HG03108 (cell line): ENCODE measurements around the gene MFAP4.

ENCODE experiments used
- ATAC-seq: cut with Tn5 transposase; IDR thresholded peaks from one replicate; pipeline ENCODE4 v1.9.1; 2021; ENCODE audit warnings: moderate library complexity; ENCODE audit not compliant: unreplicated experiment

MFAP4 gene, protein sequence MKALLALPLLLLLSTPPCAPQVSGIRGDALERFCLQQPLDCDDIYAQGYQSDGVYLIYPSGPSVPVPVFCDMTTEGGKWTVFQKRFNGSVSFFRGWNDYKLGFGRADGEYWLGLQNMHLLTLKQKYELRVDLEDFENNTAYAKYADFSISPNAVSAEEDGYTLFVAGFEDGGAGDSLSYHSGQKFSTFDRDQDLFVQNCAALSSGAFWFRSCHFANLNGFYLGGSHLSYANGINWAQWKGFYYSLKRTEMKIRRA

DNA sequence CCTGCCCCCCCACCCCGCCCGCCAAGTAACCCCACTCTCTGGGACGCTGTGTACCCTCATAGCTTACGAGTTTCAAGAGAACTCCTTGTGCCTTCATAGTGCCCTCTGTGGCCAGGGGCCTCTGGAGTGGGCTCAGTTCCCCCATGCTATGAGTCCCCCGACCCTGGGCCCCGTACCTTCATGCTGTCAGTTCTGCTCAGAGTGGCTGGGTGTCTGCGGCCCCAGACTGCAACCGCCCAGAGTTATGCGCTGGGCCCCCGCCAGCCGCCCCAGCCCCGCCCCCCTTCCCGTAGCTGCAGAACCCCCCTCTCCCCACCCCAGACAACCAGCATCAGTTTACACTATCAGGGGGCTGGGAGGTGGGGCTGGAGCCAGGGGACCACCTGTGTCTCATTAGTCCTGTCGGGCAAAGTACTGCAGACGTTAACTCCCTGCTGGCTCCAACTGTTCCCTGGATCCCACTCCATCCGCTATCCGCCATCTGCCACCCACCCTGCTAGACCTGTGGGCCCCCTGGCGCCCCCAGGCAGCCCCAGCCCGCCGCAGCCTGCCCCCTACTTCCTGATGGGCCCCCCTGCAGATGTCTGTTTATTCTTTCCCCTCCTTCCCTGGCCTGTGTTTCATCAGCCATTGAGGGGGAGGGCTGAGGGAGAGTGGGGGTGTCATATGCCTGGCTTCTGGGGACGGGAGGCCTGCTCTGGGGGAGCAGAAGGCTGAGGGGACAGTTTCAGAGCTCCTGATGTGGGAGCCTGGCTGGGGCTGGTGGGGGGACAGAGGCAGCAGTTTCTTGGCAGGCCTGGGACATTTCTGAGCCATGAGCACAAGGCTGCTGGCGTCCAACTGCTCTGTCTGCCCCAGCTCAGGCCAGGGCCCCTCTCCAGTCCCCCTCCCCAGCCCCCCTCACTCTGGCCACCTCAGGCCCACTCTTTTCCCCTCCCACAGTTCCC, at the start of gene MFAP4:
TSS of gene MFAP4 (minus strand) at position 217 of the 947 bp plus-strand sequence. CDS start at position 182, 35 bp downstream.
- ATAC-seq = no peak

GRCh38 chr17:19433727-19434340, 46.8 kb upstream of the MFAP4 start:
- no peak for ATAC-seq

GRCh38 chr17:19433255-19433654, 46.3 kb upstream of the MFAP4 start:
- ATAC-seq = no peak

DNA sequence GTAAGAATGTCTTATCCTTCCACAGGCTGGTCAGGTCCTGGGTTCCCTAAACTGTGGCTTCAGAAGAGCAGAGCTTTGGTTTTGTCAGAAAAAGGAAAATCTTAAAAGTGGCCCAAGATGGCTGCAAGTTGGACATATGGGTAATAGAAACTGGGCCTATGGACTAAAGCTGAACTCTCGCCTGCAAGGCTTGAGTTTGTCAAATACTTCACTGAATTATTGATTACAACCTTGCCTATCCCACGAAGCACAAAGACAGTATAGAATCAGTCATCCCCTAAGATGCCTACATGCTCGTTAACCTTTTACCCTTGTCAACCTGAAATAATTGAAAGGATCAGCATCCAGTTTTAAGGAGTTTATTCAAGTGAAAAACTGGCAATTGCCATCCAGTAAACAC, 44.7 kb upstream of the MFAP4 start:
- no peak for ATAC-seq

- ATAC-seq = no peak
Observed at GRCh38 chr17:19426631-19427030, 39.6 kb upstream of the MFAP4 start.

DNA sequence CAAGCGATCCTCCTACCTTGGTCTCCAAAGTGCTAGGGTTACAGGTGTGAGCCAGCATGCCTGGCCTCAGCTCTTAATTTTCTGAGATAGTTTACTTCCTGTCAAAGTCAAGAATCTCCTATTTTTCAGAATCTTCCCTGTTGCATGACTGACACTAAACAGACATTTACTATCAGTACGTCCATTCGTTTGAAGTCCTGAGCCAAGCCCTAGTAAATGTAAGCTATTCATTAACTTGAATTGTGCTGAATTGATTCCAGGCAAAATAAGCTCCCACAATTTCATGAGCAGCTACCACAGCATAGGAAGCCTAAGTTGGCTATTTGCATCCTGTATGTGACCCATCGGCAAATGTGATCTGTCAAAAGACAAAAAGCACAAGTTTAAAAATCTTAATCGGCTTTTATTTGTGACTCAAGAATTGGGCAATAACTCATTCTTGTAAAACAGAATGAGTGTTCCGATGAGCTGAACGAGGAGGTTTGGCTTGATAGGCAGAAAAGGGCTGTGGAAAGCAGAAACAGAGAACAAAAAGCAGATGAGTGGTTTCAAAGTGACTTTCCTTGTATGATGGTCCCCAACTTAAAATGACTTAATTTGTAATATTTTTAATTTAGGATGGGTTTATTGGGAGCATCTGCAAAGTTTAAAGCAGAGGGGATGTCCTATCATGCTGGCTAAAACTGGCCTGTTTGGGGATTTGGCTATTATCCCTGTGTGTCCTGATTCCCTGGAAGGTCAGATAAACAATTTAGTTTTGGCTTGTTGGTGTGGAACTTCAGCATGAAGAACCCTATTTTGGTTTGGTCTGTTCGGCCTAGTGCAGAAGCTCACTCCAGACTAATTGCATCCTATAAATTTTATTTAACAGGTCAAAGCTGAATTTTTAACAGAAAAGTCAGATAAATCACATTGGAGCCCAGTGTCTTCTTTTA, 38.2 kb upstream of the MFAP4 start:
- ATAC-seq = no peak

GRCh38 chr17:19421926-19422325, 34.9 kb upstream of the MFAP4 start:
- ATAC-seq = no peak

DNA sequence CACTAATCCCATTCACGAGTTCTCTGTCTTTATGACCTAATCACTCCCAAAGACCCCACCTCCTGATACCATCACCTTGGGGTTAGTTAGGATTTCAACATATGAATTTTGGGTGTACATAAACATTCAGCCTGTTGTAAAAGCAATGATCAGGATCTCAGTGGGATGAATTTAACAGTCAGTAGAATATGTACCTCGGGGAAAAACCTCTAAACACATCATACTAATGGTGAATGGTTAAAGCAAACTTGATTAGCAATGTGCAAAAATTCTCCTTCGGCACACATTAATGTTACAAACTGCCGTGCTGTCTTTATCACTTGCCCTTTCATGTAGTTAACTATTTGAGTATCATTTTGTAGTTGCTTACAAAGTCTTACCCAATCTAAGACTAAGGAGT, 34.2 kb upstream of the MFAP4 start:
- ATAC-seq = no peak

GRCh38 chr17:19418251-19418992, 31.4 kb upstream of the MFAP4 start:
- ATAC-seq = no peak

DNA sequence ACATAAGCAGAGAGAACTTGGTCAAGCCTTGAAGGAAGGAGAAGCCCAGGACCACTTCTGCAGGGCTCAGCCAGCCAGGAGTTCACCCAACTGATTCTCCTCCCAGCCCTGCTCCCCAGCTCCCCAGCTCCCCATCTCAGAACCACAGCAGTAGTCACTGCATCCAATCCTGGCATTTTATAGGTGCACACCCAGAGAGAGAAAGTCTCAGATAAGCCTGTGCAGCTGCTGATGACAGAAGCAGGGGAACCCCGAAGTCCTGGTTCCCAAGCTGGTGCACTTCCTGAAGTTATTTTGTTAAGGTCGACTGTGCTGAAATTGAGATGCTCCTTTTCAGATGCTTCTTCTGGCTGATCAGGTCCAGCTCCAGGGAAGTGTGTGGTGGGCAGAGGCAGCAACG, 30.6 kb upstream of the MFAP4 start:
- no peak for ATAC-seq

DNA sequence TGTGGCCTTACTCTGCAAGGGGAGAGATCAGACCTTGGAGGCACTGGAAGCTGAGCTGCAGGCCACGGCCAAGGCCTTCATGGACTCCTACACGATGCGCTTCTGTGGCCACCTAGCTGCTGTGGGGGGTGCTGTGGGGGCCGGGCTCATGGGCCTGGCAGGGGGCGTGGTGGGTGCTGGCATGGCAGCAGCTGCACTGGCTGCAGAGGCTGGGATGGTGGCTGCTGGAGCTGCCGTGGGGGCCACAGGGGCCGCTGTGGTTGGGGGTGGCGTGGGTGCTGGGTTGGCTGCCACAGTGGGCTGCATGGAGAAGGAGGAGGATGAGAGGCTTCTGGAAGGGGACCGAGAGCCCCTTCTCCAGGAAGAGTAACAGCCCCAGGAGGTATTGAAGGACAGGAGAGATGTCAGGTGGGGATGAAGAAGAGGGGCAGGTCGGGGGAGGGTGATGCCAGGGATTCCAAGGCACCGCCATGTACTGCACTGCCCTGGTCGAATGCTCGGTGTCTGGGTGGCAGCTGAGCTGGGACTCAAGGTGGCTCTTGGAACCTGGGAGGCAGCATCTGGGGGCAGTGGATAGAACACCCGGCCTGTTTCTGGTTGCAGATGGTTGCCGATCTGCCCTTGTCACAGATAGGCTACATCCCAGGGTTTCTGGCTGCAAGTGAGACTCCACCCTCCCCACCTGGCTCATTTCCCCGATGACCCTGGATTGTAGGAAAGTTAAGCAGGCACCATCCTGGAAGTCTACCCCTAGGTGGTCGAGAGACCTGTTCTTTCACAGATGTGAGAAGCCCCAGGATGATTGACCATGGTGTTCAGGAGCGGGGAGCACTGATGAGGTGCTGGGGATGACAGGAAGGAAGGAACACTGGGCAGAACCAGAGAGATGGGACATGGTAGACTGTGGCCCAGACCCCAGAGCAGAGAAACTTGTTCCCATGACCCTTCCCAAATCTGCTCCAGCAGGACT, 29.1 kb upstream of the MFAP4 start:
- no peak for ATAC-seq

DNA sequence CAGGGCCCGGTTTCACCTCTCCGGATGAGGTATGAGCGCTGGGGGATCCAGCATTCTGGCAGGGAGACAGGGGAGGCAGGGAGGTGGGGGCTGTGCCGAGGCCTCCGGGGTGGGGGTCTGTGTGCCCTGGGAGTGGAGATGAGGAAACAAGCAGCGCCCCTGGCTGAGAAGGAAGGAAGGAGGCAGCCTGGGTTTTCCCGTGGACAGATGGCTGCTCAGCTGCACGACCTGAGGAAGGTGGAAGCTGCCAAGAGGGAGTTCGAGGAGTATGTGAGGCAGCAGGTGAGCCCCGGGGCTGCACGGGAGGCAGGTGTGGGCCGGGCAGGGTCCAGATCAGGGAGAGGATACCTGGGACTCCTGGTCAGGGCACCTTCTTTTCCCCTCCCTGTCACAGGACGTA, 28.3 kb upstream of the MFAP4 start:
- no peak for ATAC-seq

DNA sequence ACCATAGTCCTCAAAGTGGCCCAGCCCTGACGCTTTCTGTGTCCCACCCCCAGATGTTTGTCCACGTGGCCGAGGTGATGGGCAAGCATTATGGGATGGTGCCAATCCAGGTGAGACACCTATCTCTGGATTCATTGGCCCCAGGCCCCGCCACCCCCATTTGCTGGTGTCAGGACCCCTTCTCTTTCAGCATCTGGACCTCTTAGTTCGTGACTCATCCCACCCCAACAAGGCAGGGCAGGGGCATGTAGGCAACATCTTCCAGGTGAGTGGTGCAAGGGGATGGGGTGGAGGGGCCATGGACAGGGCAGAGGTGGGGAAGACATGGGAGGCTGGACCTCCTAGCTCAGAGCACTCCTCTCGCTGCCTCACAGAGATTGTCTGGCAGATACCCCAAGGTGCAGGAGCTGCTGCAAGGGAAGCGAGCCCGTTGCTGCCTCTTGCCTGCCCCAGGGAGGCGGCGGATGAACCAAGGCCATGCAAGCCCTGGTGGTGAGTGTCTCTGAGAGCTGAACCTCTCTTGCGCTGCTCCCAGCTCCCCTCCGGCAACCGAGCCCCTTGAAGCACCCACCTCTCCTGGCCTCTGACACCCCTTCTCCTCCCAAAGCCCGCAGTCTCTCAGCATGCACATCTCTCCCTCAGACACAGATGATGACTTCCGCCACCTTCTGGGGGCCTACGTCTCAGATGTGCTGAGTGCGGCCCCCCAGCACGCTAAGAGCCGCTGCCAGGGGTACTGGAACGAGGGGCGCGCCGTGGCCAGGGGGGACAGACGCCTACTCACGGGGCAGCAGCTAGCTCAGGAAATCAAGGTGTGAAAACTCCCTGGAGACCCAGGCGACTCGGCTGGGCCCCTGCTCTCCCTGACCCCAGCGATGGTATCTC, 27.6 kb upstream of the MFAP4 start:
- ATAC-seq = no peak

- ATAC-seq = no peak
Observed at GRCh38 chr17:19413761-19414160, 26.8 kb upstream of the MFAP4 start.

GRCh38 chr17:19412984-19413383, 26.0 kb upstream of the MFAP4 start:
- ATAC-seq = no peak

- ATAC-seq = no peak
Observed at GRCh38 chr17:19412510-19412909, 25.5 kb upstream of the MFAP4 start.

DNA sequence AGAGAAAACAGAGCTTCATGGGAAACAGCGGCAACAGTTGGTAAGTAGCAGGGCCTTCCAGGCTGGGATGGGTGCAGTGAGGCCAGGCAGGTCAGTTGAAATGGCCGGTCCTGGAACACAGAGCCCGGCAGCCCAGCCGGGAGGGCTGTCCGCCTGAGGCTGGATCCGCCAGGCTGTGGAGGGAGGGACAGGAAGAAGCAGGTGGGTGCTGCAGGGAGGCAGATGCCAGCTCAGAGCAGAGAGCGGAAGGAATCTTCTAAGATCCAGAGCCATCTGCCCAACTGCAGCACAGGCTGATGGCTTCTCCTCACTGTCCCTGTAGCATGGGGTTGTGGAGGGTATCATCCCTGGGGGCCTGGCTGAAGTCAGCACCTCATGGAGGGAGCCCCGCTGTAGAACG, 24.6 kb upstream of the MFAP4 start:
- ATAC-seq = no peak
